H9 (cell line): ENCODE measurements around the gene CPT1B. TPM values are rescaled to one million over a fixed set of nuclear protein-coding genes. Genes with fewer than 3 reads are reported as not detected.

ENCODE experiments used
- DNase-seq: peaks from one replicate; pipeline ENCODE4 v3.0.0-alpha.2; 2017
- H2AFZ ChIP-seq: one replicate; pipeline ENCODE4 v1.6.1; 2013; ENCODE audit warnings: mild to moderate bottlenecking, low read length, control low read depth, moderate library complexity
- H2AK5ac ChIP-seq: 2 replicates; pipeline ENCODE4 v1.6.1; 2013; ENCODE audit warnings: low read length, control low read depth, mixed read lengths; ENCODE audit not compliant: insufficient read length
- H2BK120ac ChIP-seq: one replicate; pipeline ENCODE4 v1.6.1; 2013; ENCODE audit warnings: low read depth, mild to moderate bottlenecking, low read length, control low read depth, inconsistent platforms; ENCODE audit not compliant: poor library complexity, severe bottlenecking
- H2BK12ac ChIP-seq: 2 replicates; pipeline ENCODE4 v1.6.1; 2013; ENCODE audit warnings: low read length, control low read depth, mixed read lengths, low read depth; ENCODE audit not compliant: insufficient read length
- H2BK15ac ChIP-seq: 2 replicates; pipeline ENCODE4 v1.6.1; 2013; ENCODE audit warnings: low read depth, low read length, control low read depth
- H2BK20ac ChIP-seq: one replicate; pipeline ENCODE4 v1.6.1; 2013; ENCODE audit warnings: low read depth, mild to moderate bottlenecking, low read length, control low read depth, inconsistent platforms; ENCODE audit not compliant: poor library complexity, severe bottlenecking
- H2BK5ac ChIP-seq: 2 replicates; pipeline ENCODE4 v1.6.1; 2013; ENCODE audit warnings: low read length, control low read depth, mixed read lengths; ENCODE audit not compliant: insufficient read length
- H3K14ac ChIP-seq: 2 replicates; pipeline ENCODE4 v1.6.1; 2013; ENCODE audit warnings: low read length, control low read depth; ENCODE audit not compliant: insufficient read depth
- H3K18ac ChIP-seq: 2 replicates; pipeline ENCODE4 v1.6.1; 2013; ENCODE audit warnings: low read depth, mild to moderate bottlenecking, mixed read lengths, low read length, control low read depth; ENCODE audit not compliant: insufficient read length
- H3K23ac ChIP-seq: 2 replicates; pipeline ENCODE4 v1.6.1; 2013; ENCODE audit warnings: low read length, control low read depth, mixed read lengths, low read depth; ENCODE audit not compliant: insufficient read length
- H3K23me2 ChIP-seq: 2 replicates; pipeline ENCODE4 v1.6.1; 2013; ENCODE audit warnings: low read depth, mild to moderate bottlenecking, mixed read lengths, low read length, control low read depth; ENCODE audit not compliant: insufficient read length, poor library complexity, severe bottlenecking
- H3K27ac ChIP-seq: 2 replicates; pipeline ENCODE4 v1.5.1; 2013; ENCODE audit warnings: low read length, control low read depth, mixed read lengths, low read depth; ENCODE audit not compliant: insufficient read length
- H3K27me3 ChIP-seq: 2 replicates; pipeline ENCODE4 v1.6.1; 2013; ENCODE audit warnings: low read length, control low read depth, inconsistent platforms; ENCODE audit not compliant: insufficient read depth
- H3K4ac ChIP-seq: 2 replicates; pipeline ENCODE4 v1.6.1; 2013; ENCODE audit warnings: low read depth, mild to moderate bottlenecking, control low read depth, inconsistent platforms, low read length, moderate library complexity
- H3K4me1 ChIP-seq: 2 replicates; pipeline ENCODE4 v1.6.1; 2013; ENCODE audit warnings: low read length, control low read depth, inconsistent platforms; ENCODE audit not compliant: insufficient read depth
- H3K4me2 ChIP-seq: 2 replicates; pipeline ENCODE4 v1.6.1; 2013; ENCODE audit warnings: low read length, control low read depth, mixed read lengths; ENCODE audit not compliant: insufficient read length, insufficient read depth
- H3K56ac ChIP-seq: 2 replicates; pipeline ENCODE4 v1.6.1; 2013; ENCODE audit warnings: low read depth, mild to moderate bottlenecking, mixed read lengths, low read length, control low read depth; ENCODE audit not compliant: insufficient read length
- H3K79me1 ChIP-seq: 2 replicates; pipeline ENCODE4 v1.6.1; 2013; ENCODE audit warnings: low read depth, mild to moderate bottlenecking, moderate library complexity, low read length, control low read depth, inconsistent platforms; ENCODE audit not compliant: insufficient read depth, poor library complexity, severe bottlenecking
- H3K79me2 ChIP-seq: 2 replicates; pipeline ENCODE4 v1.6.1; 2013; ENCODE audit warnings: low read length, control low read depth, inconsistent platforms; ENCODE audit not compliant: insufficient read depth
- H3K9ac ChIP-seq: 2 replicates; pipeline ENCODE4 v1.6.1; 2013; ENCODE audit warnings: low read length, control low read depth, mixed read lengths; ENCODE audit not compliant: insufficient read length; ENCODE audit errors: extremely low read depth
- H3K9me3 ChIP-seq: one replicate; pipeline ENCODE4 v1.6.1; 2013; ENCODE audit warnings: low read depth, low read length, inconsistent platforms; ENCODE audit not compliant: control insufficient read depth
- H3T11ph ChIP-seq: one replicate; pipeline ENCODE4 v1.6.1; 2013; ENCODE audit warnings: mild to moderate bottlenecking, low read length, control low read depth, inconsistent platforms
- H4K20me1 ChIP-seq: one replicate; pipeline ENCODE4 v1.6.1; 2013; ENCODE audit not compliant: control insufficient read depth, insufficient read length, insufficient read depth
- H4K5ac ChIP-seq: 2 replicates; pipeline ENCODE4 v1.6.1; 2013; ENCODE audit warnings: low read depth, mild to moderate bottlenecking, mixed read lengths, low read length, control low read depth; ENCODE audit not compliant: insufficient read length
- H4K8ac ChIP-seq: replicated peaks from 2 replicates; pipeline ENCODE4 v1.6.1; 2013; ENCODE audit warnings: low read length, control low read depth, mixed read lengths, low read depth; ENCODE audit not compliant: insufficient read length
- H4K91ac ChIP-seq: 2 replicates; pipeline ENCODE4 v1.6.1; 2013; ENCODE audit warnings: low read depth, mild to moderate bottlenecking, moderate library complexity, mixed read lengths, low read length, control low read depth; ENCODE audit not compliant: insufficient read length
- H3K27ac Mint-ChIP-seq, 3 experiments: 2 replicates in 2 of 3; 3 replicates in 1 of 3; pipeline ENCODE4 v1.8.0; 2020 to 2021; ENCODE audit warnings: mixed read lengths in 3 of 3, mild to moderate bottlenecking in 1 of 3, moderate library complexity in 1 of 3
- H3K27me3 Mint-ChIP-seq: 2 replicates; pipeline ENCODE4 v1.8.0; 2021; ENCODE audit warnings: low read depth, mild to moderate bottlenecking, moderate library complexity, mixed read lengths
- H3K36me3 Mint-ChIP-seq, 3 experiments: 2 replicates in 2 of 3; 3 replicates in 1 of 3; pipeline ENCODE4 v1.8.0; 2020 to 2021; ENCODE audit warnings: low read depth in 3 of 3, mixed read lengths in 3 of 3; ENCODE audit not compliant: insufficient read depth in 1 of 3
- H3K4me1 Mint-ChIP-seq, 2 experiments: 2 replicates each; pipeline ENCODE4 v1.8.0; 2020; ENCODE audit warnings: mixed read lengths in 2 of 2
- H3K4me3 Mint-ChIP-seq, 2 experiments: 2 replicates in 1 of 2; 3 replicates in 1 of 2; pipeline ENCODE4 v1.8.0; 2020 to 2021; ENCODE audit warnings: mild to moderate bottlenecking in 2 of 2, mixed read lengths in 2 of 2, moderate library complexity in 1 of 2
- H3K9me3 Mint-ChIP-seq, 2 experiments: 2 replicates in 1 of 2; 3 replicates in 1 of 2; pipeline ENCODE4 v1.8.0; 2020; ENCODE audit warnings: mild to moderate bottlenecking in 2 of 2, mixed read lengths in 2 of 2, moderate library complexity in 1 of 2
- CTCF ChIP-seq: fragments of 200-600 bp; sonication (generic); conservative IDR thresholded peaks from 3 replicates; pipeline ENCODE4 v1.8.0; 2021; ENCODE audit warnings: antibody characterized with exemption, mild to moderate bottlenecking
- WGBS: extraction: QIAGEN DNeasy Blood & Tissue Kit; methylation state at CpG from one replicate; pipeline ENCODE4 v1.1.7; 2013; ENCODE audit warnings: missing lambda C conversion rate, low lambda C conversion rate, mixed read lengths; ENCODE audit not compliant: insufficient read length; ENCODE audit errors: extremely low coverage; 5-methylcytosine and 5-hydroxymethylcytosine counted together
- total RNA-seq: library from RNA; stranded (reverse); gene quantifications from 2 replicates; pipeline ENCODE4 v1.2.1, GENCODE V29; 2021

CPT1B gene
- total RNA-seq, 1 experiment from 2014 or later, result 65.7 TPM

- H2BK15ac ChIP-seq, result no peak overlapping the region
- no peak overlapping the region for H3K4ac ChIP-seq
- Mint-ChIP-seq H3K4me3 (no peak overlapping the region), H3K27me3 (peaks cover 20% of the 10 kb centered on the region), H3K27ac (no peak overlapping the region), H3K36me3 (no peaks in the 10 kb centered on the region), H3K4me1 (peaks cover 4 to 7% of the 10 kb centered on the region in 2 experiments), H3K9me3 (no peaks in the 10 kb centered on the region)
- no peaks in the 10 kb centered on the region for H3K4me1 ChIP-seq
- H2BK12ac ChIP-seq, result no peak overlapping the region
- DNase-seq, result no peak
- no peak overlapping the region for H4K8ac ChIP-seq
- no peak overlapping the region for H3K18ac ChIP-seq
- no peak overlapping the region for H2AFZ ChIP-seq
- H3K27me3 ChIP-seq, result no peaks in the 10 kb centered on the region
- H4K91ac ChIP-seq, result no peak overlapping the region
- no peaks in the 10 kb centered on the region for H3K23me2 ChIP-seq
- H2AK5ac ChIP-seq, result no peak overlapping the region
- H3K9me3 ChIP-seq, result no peaks in the 10 kb centered on the region
- no peak overlapping the region for H2BK20ac ChIP-seq
- H2BK5ac ChIP-seq, result no peak overlapping the region
- H3K27ac ChIP-seq, result no peak overlapping the region
- H4K5ac ChIP-seq, result no peak overlapping the region
- no peaks in the 10 kb centered on the region for H3K79me2 ChIP-seq
- H3K56ac ChIP-seq, result no peak overlapping the region
- no peak overlapping the region for H2BK120ac ChIP-seq
- H3K23ac ChIP-seq, result no peak overlapping the region
- no peaks in the 10 kb centered on the region for H3K79me1 ChIP-seq
- WGBS, result no CpG with 5 or more reads among the region's 8 CpGs
- no peaks in the 10 kb centered on the region for H4K20me1 ChIP-seq
- no peak overlapping the region for H3K4me2 ChIP-seq
- no peak overlapping the region for H3T11ph ChIP-seq
- TF ChIP-seq CTCF, result no peak
- no peak overlapping the region for H3K9ac ChIP-seq
- no peak overlapping the region; the same call in 1 of the 2 replicates for H3K14ac ChIP-seq
Measured at GRCh38 chr22:50550395-50550794, 27.8 kb downstream of the CPT1B start.
